GM12891 (cell line): ENCODE measurements around the gene IPPK.

ENCODE experiments used
- DNase-seq: peaks from one replicate; pipeline ENCODE4 v3.0.0; 2011; ENCODE audit warnings: low spot score; ENCODE audit not compliant: insufficient read length
- FAIRE-seq: peaks from 2 replicates; lab custom pipeline; 2011; peaks lifted over from hg19 to GRCh38; lab: Jason Lieb, UNC
- PAX5 ChIP-seq: IDR thresholded peaks from 2 replicates; pipeline ENCODE4 v1.6.1; 2011; ENCODE audit warnings: low read length, moderate library complexity, mild to moderate bottlenecking; ENCODE audit not compliant: insufficient read depth, severe bottlenecking
- POLR2A ChIP-seq: IDR thresholded peaks from 2 replicates; pipeline ENCODE4 v1.6.1; 2011; ENCODE audit warnings: low read depth, low read length, control low read depth
- POLR2AphosphoS5 ChIP-seq: IDR thresholded peaks from 2 replicates; pipeline ENCODE4 v1.6.1; 2011; ENCODE audit warnings: low read depth, low read length, control low read depth
- POU2F2 ChIP-seq: IDR thresholded peaks from 2 replicates; pipeline ENCODE4 v1.6.1; 2011; ENCODE audit warnings: low read depth, mild to moderate bottlenecking, control low read depth, low read length, moderate library complexity
- SPI1 ChIP-seq: IDR thresholded peaks from 2 replicates; pipeline ENCODE4 v1.6.1; 2011; ENCODE audit warnings: low read depth, low read length, control low read depth
- TAF1 ChIP-seq: IDR thresholded peaks from 2 replicates; pipeline ENCODE4 v1.6.1; 2011; ENCODE audit warnings: low read depth, low read length, control low read depth

IPPK gene

DNA sequence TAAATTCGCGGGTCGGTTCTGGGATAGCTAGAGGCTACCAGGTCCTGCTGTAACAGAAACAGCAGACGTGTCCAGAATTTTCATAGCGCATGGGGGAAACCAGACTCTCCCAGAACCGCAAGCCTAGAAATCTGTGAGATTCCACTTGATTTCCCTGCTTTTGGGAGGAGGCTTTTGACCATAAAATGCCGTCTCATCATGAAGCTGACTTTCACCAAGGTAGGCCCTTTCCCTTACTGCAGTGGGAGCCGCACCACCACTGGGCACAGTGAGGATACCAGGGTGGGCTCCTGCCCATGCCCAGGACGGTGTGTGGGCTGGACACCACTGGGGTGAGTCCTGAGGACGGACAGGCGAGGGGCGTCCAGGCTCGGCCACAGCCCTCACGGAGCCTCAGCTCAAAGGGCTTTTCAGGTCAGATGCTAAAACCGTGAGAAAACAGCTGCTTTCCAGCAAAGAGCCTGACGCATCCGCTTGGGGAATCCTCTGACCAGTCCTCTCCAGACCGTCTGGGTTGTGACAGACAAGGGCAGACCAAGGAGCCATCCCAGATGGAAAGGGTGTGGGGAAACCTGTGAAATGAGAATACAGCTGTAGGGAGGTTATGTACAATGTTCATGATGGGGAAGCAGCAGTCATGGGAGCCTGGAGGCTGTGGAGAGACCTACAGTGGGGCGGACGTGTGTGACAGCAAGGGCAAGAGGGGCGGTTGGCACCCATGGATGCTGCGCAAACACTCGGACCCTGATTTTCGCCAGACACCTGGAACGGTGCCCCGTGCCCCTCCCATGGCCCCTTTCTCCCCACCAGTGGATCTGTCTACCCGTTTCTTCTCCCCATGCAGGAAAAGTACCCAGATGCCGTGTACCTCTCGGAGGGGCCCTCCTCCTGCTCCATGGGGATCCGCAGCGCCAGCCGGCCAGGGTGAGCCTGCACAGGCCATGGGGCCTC lies 59.2 kb downstream of the IPPK start:
- FAIRE-seq (no peak), DNase-seq (no peak)
- TF ChIP-seq POLR2A (no peak), SPI1 (no peak), PAX5 (no peak), POU2F2 (no peak), TAF1 (no peak), POLR2AphosphoS5 (no peak)

DNA sequence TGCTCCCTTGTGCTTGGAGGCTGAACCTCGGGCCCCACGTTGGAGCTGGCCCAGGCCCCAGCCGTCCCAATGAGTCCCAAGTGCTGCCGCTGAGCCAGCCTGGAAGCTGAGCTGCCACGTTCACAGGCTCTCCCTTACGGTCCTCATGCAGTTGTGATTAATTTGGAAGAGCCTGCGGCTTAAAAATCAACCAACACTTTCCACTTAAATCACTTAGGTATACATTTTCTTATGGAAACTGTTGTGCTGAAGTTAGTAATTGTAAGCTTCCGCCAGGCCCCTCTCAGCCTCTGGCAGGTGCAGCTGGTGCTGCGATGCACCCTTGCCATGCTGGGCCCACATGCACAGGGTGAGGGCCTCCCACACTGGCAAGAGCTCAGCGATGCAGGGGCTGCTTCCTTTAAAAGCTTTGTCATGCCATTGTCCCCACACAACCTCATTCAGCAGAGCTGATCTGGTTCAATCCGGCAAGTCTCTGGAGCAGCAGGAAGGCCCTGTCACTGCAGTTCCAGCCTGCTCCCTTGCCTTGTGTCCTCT lies 61.0 kb downstream of the IPPK start:
- TF ChIP-seq POLR2A (no peak), TAF1 (no peak), SPI1 (no peak), POU2F2 (no peak), POLR2AphosphoS5 (no peak), PAX5 (no peak)
- no peak for DNase-seq
- FAIRE-seq: no peak

DNA sequence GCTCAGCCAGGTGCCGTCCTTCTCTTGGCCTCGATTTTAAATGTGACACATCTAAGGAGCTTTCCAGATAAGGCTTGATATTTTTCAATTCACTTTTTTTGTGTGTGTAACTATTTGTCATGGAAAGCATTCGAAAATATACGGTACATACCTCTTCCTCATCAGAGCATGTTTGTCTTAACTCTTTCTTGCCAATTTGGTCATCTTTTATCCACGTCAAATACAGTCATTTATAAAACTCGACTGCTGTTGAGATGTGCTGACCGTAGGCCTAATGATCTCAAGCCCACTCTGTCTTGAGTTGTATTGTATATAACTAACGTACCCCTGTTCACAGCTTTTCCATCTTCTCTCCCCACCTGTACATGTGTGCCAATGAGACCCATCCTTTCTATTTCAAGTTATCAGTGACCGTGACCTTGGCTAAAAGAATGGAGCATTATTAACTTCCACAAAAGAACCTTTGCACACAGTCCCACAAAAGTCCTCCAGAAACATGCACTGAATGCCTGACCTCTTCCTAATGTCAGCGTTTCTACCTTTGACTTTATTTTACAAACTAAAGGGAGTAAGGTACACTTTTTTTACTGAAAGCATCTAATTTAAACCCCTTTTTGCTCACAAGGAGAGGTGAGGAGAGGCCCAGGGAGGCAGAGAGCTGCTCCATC lies 61.6 kb downstream of the IPPK start:
- TF ChIP-seq TAF1 (no peak), POLR2AphosphoS5 (no peak), POU2F2 (no peak), PAX5 (no peak), POLR2A (no peak), SPI1 (no peak)
- no peak for DNase-seq
- no peak for FAIRE-seq

DNA sequence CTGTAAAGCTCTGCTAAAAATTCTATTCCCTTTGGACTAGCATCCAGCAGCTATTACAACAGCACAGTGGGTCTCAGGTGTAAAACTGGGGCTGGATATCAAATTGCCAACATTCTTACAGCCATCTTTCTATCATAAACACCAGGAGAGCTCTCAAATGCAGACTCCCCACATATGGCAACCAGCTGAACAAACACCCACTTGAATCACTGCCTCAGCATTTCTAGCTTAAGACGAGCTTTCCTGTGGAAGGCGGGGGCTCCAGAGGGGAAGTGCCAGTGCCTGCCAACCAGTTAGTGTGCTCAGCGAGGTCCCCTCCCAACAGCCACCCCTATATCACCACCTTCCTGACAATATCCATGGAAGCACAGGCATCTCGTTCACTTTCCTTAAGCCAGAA lies 62.2 kb downstream of the IPPK start:
- no peak for DNase-seq
- no peak for FAIRE-seq
- TF ChIP-seq POLR2A: no peak
- TF ChIP-seq SPI1: no peak
- TF ChIP-seq POU2F2: no peak
- TF ChIP-seq POLR2AphosphoS5: no peak
- no peak for TF ChIP-seq TAF1
- TF ChIP-seq PAX5: no peak

DNA sequence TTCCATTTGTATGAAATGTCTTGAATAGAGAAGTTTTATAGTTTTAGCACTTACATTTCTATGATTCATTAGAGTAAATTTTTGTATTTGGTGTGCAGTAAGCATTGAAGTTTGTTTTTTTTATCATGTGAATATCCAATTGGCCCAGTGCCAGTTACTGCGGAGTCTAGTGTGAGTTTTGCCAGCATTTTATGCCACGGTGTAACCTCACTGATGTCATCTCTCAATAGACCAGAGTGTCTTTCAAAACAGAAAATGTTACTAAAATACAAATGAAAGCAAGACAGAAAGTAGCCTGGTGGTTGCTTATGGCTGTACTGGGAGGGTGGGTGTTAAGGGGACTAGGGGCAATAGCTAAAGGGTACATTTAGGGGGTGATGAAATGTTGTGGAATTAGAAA lies 62.8 kb downstream of the IPPK start:
- FAIRE-seq: no peak
- no peak for TF ChIP-seq TAF1
- TF ChIP-seq PAX5: no peak
- no peak for DNase-seq

DNA sequence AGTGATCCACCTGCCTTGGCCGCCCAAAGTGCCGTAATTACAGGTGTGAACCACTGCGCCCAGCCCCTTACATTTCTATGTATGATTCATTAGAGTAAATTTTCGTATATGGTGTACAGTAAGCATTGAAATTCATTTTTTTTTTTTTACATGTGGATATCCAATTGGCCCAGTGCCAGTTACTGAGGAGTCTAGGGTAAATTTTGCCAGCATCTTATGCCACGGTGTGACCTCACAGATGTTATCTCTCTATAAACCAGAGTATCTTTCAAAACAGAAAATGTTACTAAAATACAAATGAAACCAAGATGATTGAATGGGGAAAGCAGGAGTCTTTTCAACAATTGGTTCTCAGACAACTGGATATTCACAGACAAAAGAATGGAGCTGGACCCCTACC lies 64.7 kb downstream of the IPPK start:
- no peak for DNase-seq
- no peak for TF ChIP-seq TAF1
- no peak for TF ChIP-seq SPI1
- TF ChIP-seq POLR2AphosphoS5: no peak
- TF ChIP-seq POU2F2: no peak
- no peak for FAIRE-seq

DNA sequence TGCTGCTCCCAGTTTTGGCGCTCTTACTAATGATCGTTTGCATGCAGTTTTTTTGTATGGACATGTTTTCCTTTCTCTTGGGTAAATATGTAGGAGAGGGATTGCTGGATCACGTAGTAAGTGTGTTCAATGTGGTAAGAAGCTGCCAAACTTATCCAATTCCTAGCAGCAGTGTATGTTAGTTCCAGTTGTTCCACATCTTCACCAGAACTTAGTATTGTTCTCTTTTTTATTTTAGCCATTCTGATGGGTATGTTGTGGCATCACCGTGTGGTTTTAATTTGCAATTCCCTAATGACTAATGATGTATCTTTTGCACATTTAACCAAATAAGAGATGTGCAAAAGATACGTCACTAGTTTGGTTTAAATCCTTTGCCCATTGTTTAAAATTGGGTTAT lies 65.9 kb downstream of the IPPK start:
- DNase-seq: no peak
- TF ChIP-seq POLR2A (no peak), SPI1 (no peak), PAX5 (no peak), POLR2AphosphoS5 (no peak), TAF1 (no peak), POU2F2 (no peak)
- FAIRE-seq: no peak

DNA sequence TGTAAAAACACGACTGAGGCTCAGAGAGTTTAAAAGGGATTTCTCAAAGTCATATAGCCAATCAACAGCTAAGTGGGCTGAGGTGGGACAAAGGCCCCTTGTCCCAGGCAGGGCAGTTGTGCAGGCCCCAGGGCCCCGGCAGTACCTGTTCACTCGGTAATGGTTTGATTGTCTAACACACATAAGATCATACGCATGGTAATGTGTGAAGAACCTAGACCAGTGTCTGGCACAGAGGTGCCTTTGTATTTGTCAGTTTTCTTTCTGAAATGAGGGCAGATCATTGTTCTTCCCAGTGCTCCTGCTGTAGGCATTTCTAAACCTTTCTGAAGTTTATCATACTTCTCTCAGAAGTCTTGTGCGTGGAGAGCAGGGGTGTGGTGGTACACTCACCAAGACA lies 66.8 kb downstream of the IPPK start:
- DNase-seq (no peak), FAIRE-seq (no peak)
- TF ChIP-seq PAX5: no peak
- no peak for TF ChIP-seq POLR2A
- no peak for TF ChIP-seq POLR2AphosphoS5
- no peak for TF ChIP-seq TAF1
- TF ChIP-seq SPI1: no peak
- TF ChIP-seq POU2F2: no peak

DNA sequence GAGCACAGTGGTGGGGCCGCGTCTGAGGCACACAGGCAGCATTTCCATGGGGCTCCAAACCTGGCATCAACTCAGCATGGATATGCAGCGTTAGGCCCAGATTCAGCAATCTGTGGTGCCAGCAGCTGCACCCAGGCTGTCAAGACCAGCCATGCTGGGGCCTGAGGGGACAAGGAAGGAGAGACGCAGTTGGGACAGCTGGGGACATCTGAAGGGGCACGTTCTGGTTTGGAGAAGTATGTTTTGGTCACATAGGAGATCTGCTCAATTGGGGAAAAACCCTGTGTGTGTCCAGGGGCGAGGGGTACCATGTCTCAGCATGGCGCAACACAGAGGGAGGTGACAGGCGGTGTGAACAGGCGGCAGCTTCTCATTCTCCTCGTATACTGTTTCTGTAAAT lies 67.5 kb downstream of the IPPK start:
- no peak for DNase-seq
- no peak for FAIRE-seq
- TF ChIP-seq POLR2AphosphoS5 (no peak), TAF1 (no peak), POLR2A (no peak), PAX5 (no peak), SPI1 (no peak), POU2F2 (no peak)

DNA sequence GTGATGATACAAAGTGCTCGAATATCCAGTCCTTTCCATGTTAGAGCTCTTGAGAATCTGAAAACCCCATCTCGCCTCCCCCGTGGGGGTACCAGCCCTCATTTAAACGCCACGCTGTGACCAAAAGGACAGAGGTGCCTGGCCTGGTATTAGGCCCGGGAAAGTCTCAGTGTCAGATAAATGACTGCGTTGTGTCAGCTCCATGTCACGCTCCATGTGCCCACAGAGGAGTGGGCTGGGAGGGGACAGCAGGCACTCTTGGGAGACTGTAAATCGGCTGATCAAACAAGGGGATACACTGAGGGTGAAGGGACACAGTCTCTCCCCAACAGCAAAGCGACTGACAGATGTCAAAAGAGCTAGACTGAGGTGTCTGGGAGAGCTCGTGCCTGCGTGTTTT lies 68.5 kb downstream of the IPPK start:
- DNase-seq (no peak), FAIRE-seq (no peak)
- TF ChIP-seq TAF1 (no peak), SPI1 (no peak), PAX5 (no peak), POU2F2 (no peak), POLR2AphosphoS5 (no peak), POLR2A (no peak)
